ENCODE data around the gene MNT.

MNT gene

DNA sequence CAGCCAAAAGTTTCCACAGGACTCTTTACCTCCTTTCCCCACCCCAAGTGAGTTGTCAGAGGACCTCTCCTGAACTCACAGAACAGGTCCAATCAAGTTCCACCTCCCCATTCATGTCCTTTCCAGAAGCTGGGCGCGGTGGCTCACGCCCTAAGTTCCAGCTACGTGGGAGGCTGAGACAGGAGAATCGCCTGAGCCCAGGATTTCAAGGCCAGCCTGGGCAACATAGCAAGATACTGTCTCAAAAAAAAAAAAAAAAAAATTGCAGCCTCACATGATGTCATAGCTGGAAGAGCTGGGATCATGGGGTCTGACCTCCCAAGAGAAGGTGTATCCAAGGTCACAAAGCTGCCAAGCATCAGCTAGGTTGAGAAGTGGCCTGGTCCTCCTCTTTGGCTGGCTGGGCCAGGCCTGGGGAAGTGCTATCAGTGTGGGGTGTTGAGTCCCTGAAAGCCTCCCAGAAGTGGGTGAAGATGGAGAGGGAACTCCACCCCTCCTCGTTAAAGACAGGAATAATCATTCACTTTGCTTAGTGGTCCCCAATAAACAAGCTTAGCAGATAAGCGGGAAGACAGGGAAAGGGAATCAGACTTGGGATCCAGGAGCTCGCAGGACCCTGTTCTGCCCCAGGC lies 5.5 kb upstream of the MNT start:
- Histone ChIP-seq H3K18ac (ENCODE audit: low read length) (no peak overlapping the region), H4K91ac (ENCODE audit: low read depth, low read length, poor library complexity) (no peak overlapping the region), H3K9ac (ENCODE audit: low read depth, low read length, poor library complexity) (no peak overlapping the region), H2BK15ac (ENCODE audit: low read length) (no peak overlapping the region), H3K27me3 (ENCODE audit: control insufficient read depth in 3 of 3, insufficient read depth in 3 of 3, low read depth in 1 of 3, low read length in 3 of 3) (no peaks in the 10 kb centered on the region), H3K9me3 (replicated peaks in 1 of 2; ENCODE audit: control insufficient read depth in 2 of 2, insufficient read depth in 1 of 2, low read depth in 1 of 2, low read length in 2 of 2) (no peaks in the 10 kb centered on the region), H2BK120ac (ENCODE audit: low read depth, low read length) (no peak overlapping the region), H3K79me1 (ENCODE audit: low read depth, low read length) (no peaks in the 10 kb centered on the region), H3K4me1 (ENCODE audit: control insufficient read depth in 2 of 2, insufficient read depth in 1 of 2, low read depth in 1 of 2, low read length in 2 of 2) (peaks cover 15 to 18% of the 10 kb centered on the region in 2 donors), H2BK12ac (ENCODE audit: low read length) (no peak overlapping the region), H4K8ac (ENCODE audit: low read depth, low read length) (no peak overlapping the region), H3K23ac (ENCODE audit: low read depth, low read length, poor library complexity) (no peak overlapping the region), H2AFZ (ENCODE audit: low read length) (no peak overlapping the region), H3K14ac (ENCODE audit: low read length) (no peak overlapping the region), H3K4me3 (ENCODE audit: low read length in 2 of 2) (no peak overlapping the region), H3K4ac (ENCODE audit: low read length) (no peak overlapping the region), H3K4me2 (ENCODE audit: insufficient read depth, low read length, poor library complexity, severe bottlenecking) (no peak overlapping the region), H2BK5ac (ENCODE audit: low read length) (peak overlapping the region; percentile 35), H3K36me3 (replicated peaks in 1 of 2; ENCODE audit: control insufficient read depth in 2 of 2, insufficient read depth in 2 of 2, low read length in 2 of 2) (peaks cover 0 to 17% of the 10 kb centered on the region in 2 donors), H3K27ac (replicated peaks; ENCODE audit: low read length) (peak overlapping the region; percentile 9), H2AK5ac (ENCODE audit: low read depth, low read length) (no peak overlapping the region)
- WGBS, 2 donors (ENCODE audit: extremely low coverage in 2 of 2, insufficient read length in 2 of 2, insufficient replicate concordance in 1 of 2): no CpG with 5 or more reads among the region's 8 CpGs
- no peak for DNase-seq (ENCODE audit: low spot score)

DNA sequence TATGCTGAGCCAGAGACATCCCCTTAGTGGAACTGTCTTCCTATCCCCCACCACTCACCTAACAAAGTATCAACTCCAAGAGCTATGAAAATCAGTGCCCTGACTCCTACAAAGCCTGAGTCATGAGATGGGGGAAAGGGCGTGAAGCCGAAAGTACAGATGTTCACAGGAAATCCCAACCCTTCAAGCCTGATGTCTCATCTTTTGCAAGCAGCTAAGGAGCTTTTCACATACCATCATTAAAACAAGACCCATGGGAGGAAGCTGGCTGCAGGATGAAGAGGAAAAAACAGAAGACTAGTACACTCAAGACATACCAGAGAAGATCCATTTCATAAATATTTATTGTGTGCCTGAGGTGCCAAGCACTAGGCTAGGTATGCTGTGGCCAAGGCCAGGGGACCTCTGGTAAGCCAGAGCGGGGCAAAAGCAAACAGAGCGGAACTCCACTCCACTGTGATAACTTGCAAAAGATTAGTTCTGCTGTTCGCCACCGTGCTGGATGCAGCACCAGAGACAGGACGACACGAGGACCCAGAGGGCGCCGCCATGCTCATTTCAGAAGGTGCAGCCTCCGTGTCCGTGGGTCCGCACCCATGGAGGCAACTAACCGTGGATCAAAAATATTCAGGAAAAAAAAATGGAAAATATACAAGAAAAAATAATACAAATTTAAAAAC lies 4.5 kb upstream of the MNT start:
- WGBS, 2 donors (ENCODE audit: extremely low coverage in 2 of 2, insufficient read length in 2 of 2, insufficient replicate concordance in 1 of 2): no CpG with 5 or more reads among the region's 14 CpGs
- H2BK5ac ChIP-seq (ENCODE audit: low read length): no peak overlapping the region
- H2AK5ac ChIP-seq (ENCODE audit: low read depth, low read length): no peak overlapping the region
- H3K4me3 ChIP-seq (ENCODE audit: low read length in 2 of 2): no peak overlapping the region
- H3K4me2 ChIP-seq (ENCODE audit: insufficient read depth, low read length, poor library complexity, severe bottlenecking): no peak overlapping the region
- no peak overlapping the region for H3K23ac ChIP-seq (ENCODE audit: low read depth, low read length, poor library complexity)
- H3K14ac ChIP-seq (ENCODE audit: low read length): no peak overlapping the region
- no peak for DNase-seq (ENCODE audit: low spot score)
- H4K8ac ChIP-seq (ENCODE audit: low read depth, low read length): no peak overlapping the region
- H2BK15ac ChIP-seq (ENCODE audit: low read length): no peak overlapping the region
- no peak overlapping the region for H3K9ac ChIP-seq (ENCODE audit: low read depth, low read length, poor library complexity)
- no peak overlapping the region for H2BK120ac ChIP-seq (ENCODE audit: low read depth, low read length)
- no peak overlapping the region for H3K4ac ChIP-seq (ENCODE audit: low read length)
- no peaks in the 10 kb centered on the region for H3K27me3 ChIP-seq (ENCODE audit: control insufficient read depth in 3 of 3, insufficient read depth in 3 of 3, low read depth in 1 of 3, low read length in 3 of 3)
- peaks cover 15 to 18% of the 10 kb centered on the region in 2 donors for H3K4me1 ChIP-seq (ENCODE audit: control insufficient read depth in 2 of 2, insufficient read depth in 1 of 2, low read depth in 1 of 2, low read length in 2 of 2)
- H2AFZ ChIP-seq (ENCODE audit: low read length): no peak overlapping the region
- H3K36me3 ChIP-seq (replicated peaks in 1 of 2; ENCODE audit: control insufficient read depth in 2 of 2, insufficient read depth in 2 of 2, low read length in 2 of 2): peaks cover 0 to 7% of the 10 kb centered on the region in 2 donors
- no peak overlapping the region for H3K18ac ChIP-seq (ENCODE audit: low read length)
- no peak overlapping the region for H4K91ac ChIP-seq (ENCODE audit: low read depth, low read length, poor library complexity)
- no peak overlapping the region for H3K27ac ChIP-seq (replicated peaks; ENCODE audit: low read length)
- H2BK12ac ChIP-seq (ENCODE audit: low read length): no peak overlapping the region
- no peaks in the 10 kb centered on the region for H3K9me3 ChIP-seq (replicated peaks in 1 of 2; ENCODE audit: control insufficient read depth in 2 of 2, insufficient read depth in 1 of 2, low read depth in 1 of 2, low read length in 2 of 2)
- H3K79me1 ChIP-seq (ENCODE audit: low read depth, low read length): no peaks in the 10 kb centered on the region

DNA sequence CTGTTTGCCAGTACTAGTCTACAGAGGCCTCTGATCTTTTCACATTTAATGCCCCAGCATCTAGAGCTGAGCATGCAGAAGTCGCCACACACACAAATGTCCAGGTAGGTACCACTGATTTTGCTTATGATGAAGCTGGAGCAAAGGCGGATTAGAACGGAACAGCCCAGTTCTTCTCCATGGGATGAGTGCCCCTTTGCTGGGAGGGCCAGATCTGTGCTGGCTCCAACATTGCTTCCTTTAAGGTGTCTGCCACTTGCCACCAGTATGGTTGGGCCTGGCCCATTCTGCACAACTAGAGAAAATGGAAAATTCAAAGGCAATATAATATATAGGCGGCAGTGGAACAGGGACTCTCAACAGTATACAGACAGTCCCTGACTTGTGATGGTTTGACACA lies 2.2 kb upstream of the MNT start:
- peaks cover 24 to 33% of the 10 kb centered on the region in 2 donors for H3K4me1 ChIP-seq (ENCODE audit: control insufficient read depth in 2 of 2, insufficient read depth in 1 of 2, low read depth in 1 of 2, low read length in 2 of 2)

DNA sequence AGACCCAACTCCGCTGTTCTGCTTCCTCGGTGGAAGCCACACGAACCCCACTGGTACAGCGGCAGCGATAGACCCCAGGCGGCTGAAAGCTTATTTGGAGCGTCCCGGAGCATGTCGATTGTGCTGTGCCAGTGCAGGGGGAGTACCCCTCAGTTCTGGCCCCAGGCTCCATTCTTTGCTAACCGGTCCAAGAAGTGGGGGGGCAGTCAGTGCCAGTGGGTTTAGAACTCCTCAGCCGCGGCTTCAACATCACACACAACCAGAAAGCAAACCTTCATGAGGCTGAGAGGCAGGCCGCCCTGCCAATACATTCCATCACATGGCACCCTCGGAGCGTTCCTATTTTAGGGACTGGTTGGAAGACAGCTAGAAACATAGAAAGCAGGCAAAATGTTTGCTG lies 1.7 kb upstream of the MNT start:
- H3K27me3 ChIP-seq (ENCODE audit: control insufficient read depth in 3 of 3, insufficient read depth in 3 of 3, low read depth in 1 of 3, low read length in 3 of 3): no peaks in the 10 kb centered on the region
- no peak overlapping the region for H3K23ac ChIP-seq (ENCODE audit: low read depth, low read length, poor library complexity)
- DNase-seq (ENCODE audit: low spot score): no peak
- H3K4me1 ChIP-seq (ENCODE audit: control insufficient read depth in 2 of 2, insufficient read depth in 1 of 2, low read depth in 1 of 2, low read length in 2 of 2): peaks cover 25 to 37% of the 10 kb centered on the region in 2 donors
- no peaks in the 10 kb centered on the region for H3K9me3 ChIP-seq (replicated peaks in 1 of 2; ENCODE audit: control insufficient read depth in 2 of 2, insufficient read depth in 1 of 2, low read depth in 1 of 2, low read length in 2 of 2)
- H2BK120ac ChIP-seq (ENCODE audit: low read depth, low read length): no peak overlapping the region
- H3K9ac ChIP-seq (ENCODE audit: low read depth, low read length, poor library complexity): peak overlapping the region; percentile 72
- H4K91ac ChIP-seq (ENCODE audit: low read depth, low read length, poor library complexity): no peak overlapping the region
- peak overlapping the region; percentile 30 for H2BK15ac ChIP-seq (ENCODE audit: low read length)
- H3K27ac ChIP-seq (replicated peaks; ENCODE audit: low read length): no peak overlapping the region
- H3K18ac ChIP-seq (ENCODE audit: low read length): peak overlapping the region; percentile 90
- no peak overlapping the region for H2BK12ac ChIP-seq (ENCODE audit: low read length)
- peak overlapping the region; percentile 26 for H2BK5ac ChIP-seq (ENCODE audit: low read length)
- H3K79me1 ChIP-seq (ENCODE audit: low read depth, low read length): peaks cover 3% of the 10 kb centered on the region
- H4K8ac ChIP-seq (ENCODE audit: low read depth, low read length): no peak overlapping the region
- H3K4ac ChIP-seq (ENCODE audit: low read length): no peak overlapping the region
- peak overlapping the region; percentile 79 to 99 for H3K4me3 ChIP-seq (ENCODE audit: low read length in 2 of 2)
- H3K36me3 ChIP-seq (replicated peaks in 1 of 2; ENCODE audit: control insufficient read depth in 2 of 2, insufficient read depth in 2 of 2, low read length in 2 of 2): peaks cover 0 to 7% of the 10 kb centered on the region in 2 donors
- WGBS, 2 donors (ENCODE audit: extremely low coverage in 2 of 2, insufficient read length in 2 of 2, insufficient replicate concordance in 1 of 2): no CpG with 5 or more reads among the region's 15 CpGs
- H2AK5ac ChIP-seq (ENCODE audit: low read depth, low read length): peak overlapping the region; percentile 79
- H3K4me2 ChIP-seq (ENCODE audit: insufficient read depth, low read length, poor library complexity, severe bottlenecking): peak overlapping the region; percentile 95
- H3K14ac ChIP-seq (ENCODE audit: low read length): no peak overlapping the region
- H2AFZ ChIP-seq (ENCODE audit: low read length): peak overlapping the region; percentile 72

More for the DNA sequence above, 2.2 kb upstream of the MNT start:
- no peak overlapping the region for H3K9ac ChIP-seq (ENCODE audit: low read depth, low read length, poor library complexity)
- no peak overlapping the region for H2BK5ac ChIP-seq (ENCODE audit: low read length)
- no CpG with 5 or more reads among the region's 4 CpGs for WGBS, 2 donors (ENCODE audit: extremely low coverage in 2 of 2, insufficient read length in 2 of 2, insufficient replicate concordance in 1 of 2)
- no peak overlapping the region for H2BK12ac ChIP-seq (ENCODE audit: low read length)
- H2BK120ac ChIP-seq (ENCODE audit: low read depth, low read length): no peak overlapping the region
- H3K27ac ChIP-seq (replicated peaks; ENCODE audit: low read length): no peak overlapping the region
- H3K18ac ChIP-seq (ENCODE audit: low read length): no peak overlapping the region
- peak overlapping the region; percentile 79 for H2AK5ac ChIP-seq (ENCODE audit: low read depth, low read length)
- peaks cover 0 to 7% of the 10 kb centered on the region in 2 donors for H3K36me3 ChIP-seq (replicated peaks in 1 of 2; ENCODE audit: control insufficient read depth in 2 of 2, insufficient read depth in 2 of 2, low read length in 2 of 2)
- no peak overlapping the region for H2BK15ac ChIP-seq (ENCODE audit: low read length)
- H3K14ac ChIP-seq (ENCODE audit: low read length): no peak overlapping the region
- H3K4ac ChIP-seq (ENCODE audit: low read length): no peak overlapping the region
- H2AFZ ChIP-seq (ENCODE audit: low read length): no peak overlapping the region
- H4K91ac ChIP-seq (ENCODE audit: low read depth, low read length, poor library complexity): no peak overlapping the region
- DNase-seq (ENCODE audit: low spot score): no peak
- no peaks in the 10 kb centered on the region for H3K27me3 ChIP-seq (ENCODE audit: control insufficient read depth in 3 of 3, insufficient read depth in 3 of 3, low read depth in 1 of 3, low read length in 3 of 3)
- peaks cover 3% of the 10 kb centered on the region for H3K79me1 ChIP-seq (ENCODE audit: low read depth, low read length)
- no peaks in the 10 kb centered on the region for H3K9me3 ChIP-seq (replicated peaks in 1 of 2; ENCODE audit: control insufficient read depth in 2 of 2, insufficient read depth in 1 of 2, low read depth in 1 of 2, low read length in 2 of 2)
- H4K8ac ChIP-seq (ENCODE audit: low read depth, low read length): no peak overlapping the region
- H3K4me2 ChIP-seq (ENCODE audit: insufficient read depth, low read length, poor library complexity, severe bottlenecking): no peak overlapping the region
- H3K4me3 ChIP-seq (ENCODE audit: low read length in 2 of 2): no peak overlapping the region
- H3K23ac ChIP-seq (ENCODE audit: low read depth, low read length, poor library complexity): no peak overlapping the region

All from neuronal stem cell (in vitro differentiated cells).